HepG2 (cell line): Measurements from ENCODE around the gene THSD4.

Experiments
- POLR2AphosphoS5 ChIP-seq: IDR thresholded peaks from 2 replicates; pipeline ENCODE4 v1.6.1; 2012; ENCODE audit warnings: low read depth, low read length
- TF ChIP-seq, protein P1 (sequence below): sonication (generic); formaldehyde crosslinking; IDR thresholded peaks from 2 replicates; pipeline ENCODE4 v1.5.0; 2020; ENCODE audit warnings: mild to moderate bottlenecking, missing genetic modification reagents

DNA sequence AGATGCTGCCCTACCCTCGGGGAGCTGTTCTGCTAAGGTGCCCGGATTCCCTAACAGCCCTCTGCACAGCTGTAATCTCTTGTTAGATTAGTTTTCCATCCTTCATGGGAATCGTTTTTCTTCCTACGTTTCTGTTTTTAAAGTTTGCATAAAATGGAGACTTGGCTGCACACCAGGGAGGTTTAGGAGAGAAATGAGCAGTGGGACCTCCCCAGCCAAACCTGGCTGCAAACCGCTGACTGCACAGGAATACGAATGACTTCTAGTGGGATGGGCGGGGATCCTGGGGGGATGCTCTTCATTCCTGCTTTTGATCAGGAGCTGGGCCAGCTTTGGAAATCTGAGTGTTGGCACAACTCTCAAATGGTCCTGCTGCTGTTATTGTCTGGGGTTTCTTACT, 77.5 kb downstream of the THSD4 start:
- no peak for TF ChIP-seq POLR2AphosphoS5
- TF ChIP-seq, protein P1, sequence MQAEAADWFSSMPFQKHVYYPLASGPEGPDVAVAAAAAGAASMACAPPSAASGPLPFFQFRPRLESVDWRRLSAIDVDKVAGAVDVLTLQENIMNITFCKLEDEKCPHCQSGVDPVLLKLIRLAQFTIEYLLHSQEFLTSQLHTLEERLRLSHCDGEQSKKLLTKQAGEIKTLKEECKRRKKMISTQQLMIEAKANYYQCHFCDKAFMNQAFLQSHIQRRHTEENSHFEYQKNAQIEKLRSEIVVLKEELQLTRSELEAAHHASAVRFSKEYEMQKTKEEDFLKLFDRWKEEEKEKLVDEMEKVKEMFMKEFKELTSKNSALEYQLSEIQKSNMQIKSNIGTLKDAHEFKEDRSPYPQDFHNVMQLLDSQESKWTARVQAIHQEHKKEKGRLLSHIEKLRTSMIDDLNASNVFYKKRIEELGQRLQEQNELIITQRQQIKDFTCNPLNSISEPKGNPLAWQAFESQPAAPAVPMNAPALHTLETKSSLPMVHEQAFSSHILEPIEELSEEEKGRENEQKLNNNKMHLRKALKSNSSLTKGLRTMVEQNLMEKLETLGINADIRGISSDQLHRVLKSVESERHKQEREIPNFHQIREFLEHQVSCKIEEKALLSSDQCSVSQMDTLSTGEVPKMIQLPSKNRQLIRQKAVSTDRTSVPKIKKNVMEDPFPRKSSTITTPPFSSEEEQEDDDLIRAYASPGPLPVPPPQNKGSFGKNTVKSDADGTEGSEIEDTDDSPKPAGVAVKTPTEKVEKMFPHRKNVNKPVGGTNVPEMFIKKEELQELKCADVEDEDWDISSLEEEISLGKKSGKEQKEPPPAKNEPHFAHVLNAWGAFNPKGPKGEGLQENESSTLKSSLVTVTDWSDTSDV (CRISPR knock-in tag) = no peak
